ENCODE results near the gene LONRF3. TPM values are rescaled to one million over a fixed set of nuclear protein-coding genes. Genes with fewer than 3 reads are reported as not detected.

LONRF3 gene
- polyA plus RNA-seq (2013, experiment 1 of 2; ENCODE audit: insufficient read length) = not detected
- not detected for polyA plus RNA-seq (2013, experiment 2 of 2; ENCODE audit: insufficient read length)

GRCh38 chrX:118974088-118974907, at the start of gene LONRF3:
Gene LONRF3 (plus strand): TSS chrX:118974618. CDS start chrX:118974781, 163 bp downstream.
- DNase-seq = peak; percentile 20

- DNase-seq = no peak
Observed at GRCh38 chrX:118928151-118928550, 46.3 kb upstream of the LONRF3 start.

GRCh38 chrX:118935352-118935751, 39.1 kb upstream of the LONRF3 start:
- DNase-seq = no peak

- DNase-seq = no peak
Observed at GRCh38 chrX:118941147-118941546, 33.3 kb upstream of the LONRF3 start.

GRCh38 chrX:118943102-118943501, 31.3 kb upstream of the LONRF3 start:
- no peak for DNase-seq

GRCh38 chrX:118945921-118946320, 28.5 kb upstream of the LONRF3 start:
- no peak for DNase-seq

- DNase-seq = no peak
Observed at GRCh38 chrX:118948270-118948669, 26.1 kb upstream of the LONRF3 start.

- no peak for DNase-seq
Observed at GRCh38 chrX:118961866-118962560, 12.4 kb upstream of the LONRF3 start.

GRCh38 chrX:118963159-118963558, 11.3 kb upstream of the LONRF3 start:
- DNase-seq = no peak

- DNase-seq = no peak
Observed at GRCh38 chrX:118964252-118964651, 10.2 kb upstream of the LONRF3 start.

- DNase-seq = no peak
Observed at GRCh38 chrX:118965395-118965794, 9.0 kb upstream of the LONRF3 start.

GRCh38 chrX:118968031-118968430, 6.4 kb upstream of the LONRF3 start:
- no peak for DNase-seq

GRCh38 chrX:118971552-118971951, 2.9 kb upstream of the LONRF3 start:
- no peak for DNase-seq

- DNase-seq = no peak
Observed at GRCh38 chrX:118973389-118974087, 880 bp upstream of the LONRF3 start.

- no peak for DNase-seq
Observed at GRCh38 chrX:118974908-118975671, 672 bp downstream of the LONRF3 start.

- DNase-seq = peak; percentile 4
Observed at GRCh38 chrX:118975831-118976598, 1.6 kb downstream of the LONRF3 start.

- no peak for DNase-seq
Observed at GRCh38 chrX:118976599-118977340, 2.4 kb downstream of the LONRF3 start.

GRCh38 chrX:118977424-118977823, 3.0 kb downstream of the LONRF3 start:
- DNase-seq = no peak

- DNase-seq = no peak
Observed at GRCh38 chrX:118978451-118978850, 4.0 kb downstream of the LONRF3 start.

- DNase-seq = no peak
Observed at GRCh38 chrX:118980761-118981160, 6.3 kb downstream of the LONRF3 start.

GRCh38 chrX:118983513-118983912, 9.1 kb downstream of the LONRF3 start:
- no peak for DNase-seq
